Upper lobe of left lung (tissue), 4 donors: ENCODE measurements around the gene ALPP.
"Not testable (repeated sequence)": the region's sequence is repeated elsewhere in the genome, so short reads cannot be mapped to it uniquely, and the experiment has no call there.

Source experiments
- CTCF ChIP-seq, 6 experiments: fragments of 450-650 bp in 4 of 6; fragments of 200-600 bp in 2 of 6; sonication (generic) in 2 of 6; IDR thresholded peaks; one replicate each; pipeline ENCODE4 v1.5.1; 2016 to 2019; ENCODE audit warnings: antibody characterized with exemption in 6 of 6
- POLR2A ChIP-seq, 4 donors: fragments of 450-650 bp; IDR thresholded peaks; one replicate each; pipeline ENCODE4 v1.5.1; 2016 to 2017; ENCODE audit warnings: antibody characterized with exemption in 4 of 4, mild to moderate bottlenecking in 2 of 4
- POLR2AphosphoS5 ChIP-seq, 2 donors: sonication (generic); formaldehyde crosslinking; IDR thresholded peaks; one replicate each; pipeline ENCODE4 v1.5.1; 2017; ENCODE audit warnings: antibody characterized with exemption in 2 of 2

- TF ChIP-seq CTCF, POLR2A, POLR2AphosphoS5 (IDR thresholded peaks at IDR 0.05): not testable (repeated sequence)
Measured at GRCh38 chr2:232423407-232423806, 44.9 kb downstream of the ALPP start.
